ENCODE results near the gene IRF1. TPM values are rescaled to one million over a fixed set of nuclear protein-coding genes. Genes with fewer than 3 reads are reported as not detected.

Gene IRF1
- total RNA-seq, 1 donor from 2014 or later: 58.9 TPM

- Mint-ChIP-seq H3K27ac (ENCODE audit: unreplicated experiment) (peak overlapping the region; percentile 65), H3K9me3 (ENCODE audit: unreplicated experiment) (no peaks in the 10 kb centered on the region), H3K4me1 (ENCODE audit: unreplicated experiment) (peaks cover 47% of the 10 kb centered on the region), H3K4me3 (ENCODE audit: unreplicated experiment) (no peak overlapping the region), H3K36me3 (ENCODE audit: unreplicated experiment) (no peaks in the 10 kb centered on the region), H3K27me3 (ENCODE audit: unreplicated experiment) (no peaks in the 10 kb centered on the region)
- no peak for DNase-seq (ENCODE audit: extremely low spot score, unreplicated experiment)
- no peak for TF ChIP-seq CTCF (IDR thresholded peaks at IDR 0.05)
Observed at GRCh38 chr5:132475497-132475882, 15.1 kb downstream of the IRF1 start.

GRCh38 chr5:132474881-132475496 lies 15.6 kb downstream of the IRF1 start:
- Mint-ChIP-seq H3K9me3 (ENCODE audit: unreplicated experiment) (no peaks in the 10 kb centered on the region), H3K4me3 (ENCODE audit: unreplicated experiment) (no peak overlapping the region), H3K27ac (ENCODE audit: unreplicated experiment) (peak overlapping the region; percentile 47), H3K27me3 (ENCODE audit: unreplicated experiment) (no peaks in the 10 kb centered on the region), H3K36me3 (ENCODE audit: unreplicated experiment) (no peaks in the 10 kb centered on the region), H3K4me1 (ENCODE audit: unreplicated experiment) (peaks cover 48% of the 10 kb centered on the region)
- TF ChIP-seq CTCF (IDR thresholded peaks at IDR 0.05): no peak
- DNase-seq (ENCODE audit: extremely low spot score, unreplicated experiment): no peak

GRCh38 chr5:132474131-132474723 lies 16.3 kb downstream of the IRF1 start:
- H3K27me3 Mint-ChIP-seq (ENCODE audit: unreplicated experiment): no peaks in the 10 kb centered on the region
- no peak for TF ChIP-seq CTCF (IDR thresholded peaks at IDR 0.05)
- H3K36me3 Mint-ChIP-seq (ENCODE audit: unreplicated experiment): no peaks in the 10 kb centered on the region
- H3K27ac Mint-ChIP-seq (ENCODE audit: unreplicated experiment): peak overlapping the region; percentile 47
- peaks cover 52% of the 10 kb centered on the region for H3K4me1 Mint-ChIP-seq (ENCODE audit: unreplicated experiment)
- no peak overlapping the region for H3K4me3 Mint-ChIP-seq (ENCODE audit: unreplicated experiment)
- H3K9me3 Mint-ChIP-seq (ENCODE audit: unreplicated experiment): no peaks in the 10 kb centered on the region
- DNase-seq (ENCODE audit: extremely low spot score, unreplicated experiment): no peak

- DNase-seq (ENCODE audit: extremely low spot score, unreplicated experiment): no peak
- Mint-ChIP-seq H3K36me3 (ENCODE audit: unreplicated experiment) (peaks cover 3% of the 10 kb centered on the region), H3K9me3 (ENCODE audit: unreplicated experiment) (peaks cover 4% of the 10 kb centered on the region), H3K4me3 (ENCODE audit: unreplicated experiment) (no peak overlapping the region), H3K27ac (ENCODE audit: unreplicated experiment) (no peak overlapping the region), H3K4me1 (ENCODE audit: unreplicated experiment) (peaks cover 52% of the 10 kb centered on the region), H3K27me3 (ENCODE audit: unreplicated experiment) (no peaks in the 10 kb centered on the region)
- no peak for TF ChIP-seq CTCF (IDR thresholded peaks at IDR 0.05)
Observed at GRCh38 chr5:132473668-132474067, 16.9 kb downstream of the IRF1 start.

GRCh38 chr5:132473019-132473531 lies 17.5 kb downstream of the IRF1 start:
- Mint-ChIP-seq H3K4me3 (ENCODE audit: unreplicated experiment) (no peak overlapping the region), H3K4me1 (ENCODE audit: unreplicated experiment) (peaks cover 50% of the 10 kb centered on the region), H3K27ac (ENCODE audit: unreplicated experiment) (no peak overlapping the region), H3K9me3 (ENCODE audit: unreplicated experiment) (peaks cover 4% of the 10 kb centered on the region), H3K27me3 (ENCODE audit: unreplicated experiment) (no peaks in the 10 kb centered on the region), H3K36me3 (ENCODE audit: unreplicated experiment) (peaks cover 3% of the 10 kb centered on the region)
- no peak for TF ChIP-seq CTCF (IDR thresholded peaks at IDR 0.05)
- DNase-seq (ENCODE audit: extremely low spot score, unreplicated experiment): no peak
